ENCODE measurements around the gene PRSS22.

The PRSS22 gene

GRCh38 chr16:2848933-2849725 is 8.8 kb downstream of the PRSS22 start:
- DNase-seq, result no peak

DNA sequence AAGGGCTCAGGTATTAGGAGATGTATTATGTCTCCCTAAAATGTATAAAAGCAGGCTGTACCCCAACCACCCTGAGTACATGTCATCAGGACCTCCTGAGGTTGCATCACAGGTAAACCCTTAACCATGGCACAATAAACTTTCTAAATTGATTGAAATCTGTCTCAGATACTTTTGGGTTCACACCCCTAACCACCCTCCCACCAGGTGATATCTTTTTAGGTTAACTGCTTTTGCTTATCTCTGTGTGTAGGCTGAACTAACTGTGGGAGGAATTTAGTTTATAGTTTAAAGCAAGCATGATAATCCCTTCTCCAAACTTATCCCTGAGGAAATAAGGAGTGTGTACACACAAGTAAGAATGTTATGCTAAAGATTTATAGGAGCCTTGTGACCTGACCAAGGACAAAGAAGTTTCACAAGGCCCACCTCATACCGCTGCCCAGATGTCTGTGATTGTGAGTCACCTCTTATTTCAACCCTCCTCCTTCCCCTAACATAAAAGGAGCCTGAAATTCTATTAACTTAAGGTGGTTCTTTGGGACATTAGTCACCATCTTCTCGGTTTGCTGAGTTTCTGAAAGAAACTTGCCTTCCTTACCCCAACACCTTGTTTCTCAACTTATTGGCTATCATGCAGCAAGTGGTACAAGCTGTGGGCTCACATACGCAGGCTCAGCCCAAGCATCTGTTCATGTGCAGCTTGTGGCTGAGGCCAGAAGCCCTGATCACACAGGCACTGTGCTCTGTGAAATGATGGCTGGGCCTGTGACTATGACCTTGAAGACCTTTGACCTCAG is 11.3 kb downstream of the PRSS22 start:
- DNase-seq, result no peak

GRCh38 chr16:2845116-2845515 is 12.9 kb downstream of the PRSS22 start:
- DNase-seq, result no peak

DNA sequence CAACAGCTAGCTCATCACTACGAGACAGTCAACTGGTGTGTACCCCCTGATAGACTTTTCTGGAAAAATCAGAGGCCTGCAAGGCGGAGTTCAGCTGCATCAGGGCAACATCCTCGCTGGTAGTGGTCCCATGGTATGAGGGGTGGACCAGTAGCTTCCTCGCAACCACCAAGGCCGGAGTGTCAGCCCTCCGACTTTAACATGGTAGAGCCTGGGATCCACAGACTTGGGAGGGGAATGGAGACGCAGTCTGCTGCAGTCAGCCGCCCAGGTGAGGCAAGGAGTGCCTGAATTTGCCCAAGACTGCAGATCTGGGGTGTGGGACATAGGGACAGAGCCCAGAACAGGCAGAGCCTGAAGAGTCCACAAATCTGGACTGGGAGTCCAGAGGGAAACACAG is 14.4 kb downstream of the PRSS22 start:
- DNase-seq, result no peak

- no peak for DNase-seq
These were observed 15.5 kb downstream of the PRSS22 start for GRCh38 chr16:2842340-2843000.

- DNase-seq, result no peak
These were observed 16.2 kb downstream of the PRSS22 start for GRCh38 chr16:2841606-2842339.

GRCh38 chr16:2840914-2841313 is 17.1 kb downstream of the PRSS22 start:
- DNase-seq, result no peak

- DNase-seq, result no peak
These were observed 18.1 kb downstream of the PRSS22 start for GRCh38 chr16:2839650-2840450.

- DNase-seq, result peak; percentile 55 to 58
These were observed 19.0 kb downstream of the PRSS22 start for GRCh38 chr16:2838928-2839327.

- DNase-seq, result no peak
These were observed 21.1 kb downstream of the PRSS22 start for GRCh38 chr16:2836646-2837508.

- no peak for DNase-seq
These were observed 22.1 kb downstream of the PRSS22 start for GRCh38 chr16:2835638-2836493.

DNA sequence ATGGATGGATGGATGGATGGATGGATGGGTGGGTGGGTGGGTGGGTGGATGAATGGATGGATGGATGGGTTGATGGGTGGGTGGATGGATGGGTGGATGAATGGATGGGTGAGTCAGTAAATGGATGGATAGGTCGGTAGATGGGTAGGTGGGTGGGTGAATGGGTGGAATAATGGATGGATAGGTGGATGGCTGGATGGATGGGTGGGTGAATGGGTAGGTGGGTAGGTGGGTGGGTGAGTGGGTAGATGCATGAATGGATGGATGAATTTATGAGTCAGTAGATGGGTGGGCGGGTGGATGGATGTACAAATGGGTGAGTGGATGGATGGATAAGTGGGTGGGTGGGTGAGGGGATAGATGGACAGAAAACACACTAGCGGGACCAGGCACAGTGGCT is 23.0 kb downstream of the PRSS22 start:
- no peak for DNase-seq

- DNase-seq, result no peak
These were observed 24.2 kb downstream of the PRSS22 start for GRCh38 chr16:2833776-2834175.

- no peak for DNase-seq
These were observed 26.8 kb downstream of the PRSS22 start for GRCh38 chr16:2831203-2831602.

DNA sequence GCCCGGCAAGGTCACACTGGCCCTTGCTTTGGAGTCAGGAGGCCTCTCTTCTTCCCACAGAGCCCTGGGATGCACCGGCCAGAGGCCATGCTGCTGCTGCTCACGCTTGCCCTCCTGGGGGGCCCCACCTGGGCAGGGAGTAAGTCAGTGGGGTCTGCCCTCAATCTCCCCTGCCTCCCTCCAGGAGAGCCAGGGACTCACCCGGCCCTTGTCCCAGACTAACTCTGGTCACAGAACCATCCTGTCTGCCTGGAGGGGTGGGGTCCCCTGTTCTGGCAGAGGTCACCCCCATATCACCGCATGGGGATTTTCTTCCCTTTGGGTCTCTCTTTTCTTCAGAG is 27.6 kb downstream of the PRSS22 start:
- no peak for DNase-seq

DNA sequence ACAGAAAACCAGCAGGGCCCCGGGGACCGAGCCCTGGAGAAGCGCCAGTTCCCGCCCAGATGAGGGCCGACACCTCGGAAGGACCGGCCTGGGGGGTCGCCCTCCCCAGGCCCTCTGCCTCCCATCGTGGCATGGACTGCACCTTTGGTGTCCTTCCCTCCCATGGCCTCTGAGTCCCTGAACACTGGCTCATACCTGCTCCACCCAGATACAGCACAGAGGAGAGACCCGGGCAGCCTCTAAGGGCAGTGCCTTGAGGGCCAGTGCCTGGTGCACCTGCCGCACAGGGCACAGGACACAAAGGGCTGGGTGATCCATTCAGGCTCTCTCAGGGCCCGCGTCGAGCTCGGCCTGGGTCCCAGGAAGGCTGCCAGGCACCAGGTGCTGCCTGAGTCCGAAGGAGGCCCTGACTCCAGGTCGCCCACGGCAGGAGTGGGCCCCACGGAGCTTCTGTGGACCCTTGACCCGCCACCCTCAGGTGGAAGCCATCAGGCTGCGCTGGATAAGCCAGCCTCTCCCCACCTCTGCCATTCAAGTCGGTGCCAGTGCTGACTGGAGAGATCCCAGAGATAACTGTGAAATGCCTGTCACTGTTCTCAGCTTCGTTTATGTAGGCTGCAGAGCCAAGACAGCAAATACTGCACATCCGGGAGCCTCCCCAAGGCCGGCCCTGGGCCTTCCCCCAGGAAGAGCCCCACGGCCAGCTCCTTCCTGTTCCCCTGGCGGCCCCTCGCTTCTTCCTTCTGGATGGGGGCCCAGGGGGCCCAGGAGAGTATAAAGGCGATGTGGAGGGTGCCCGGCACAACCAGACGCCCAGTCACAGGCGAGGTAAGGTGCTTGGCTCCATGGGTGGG is 28.2 kb downstream of the PRSS22 start, which contains the start of gene ZG16B:
ZG16B (plus strand) TSS at position 803 of the 854 bp plus-strand sequence. CDS start 139 bp downstream, outside the sequence.
- DNase-seq, result no peak

DNA sequence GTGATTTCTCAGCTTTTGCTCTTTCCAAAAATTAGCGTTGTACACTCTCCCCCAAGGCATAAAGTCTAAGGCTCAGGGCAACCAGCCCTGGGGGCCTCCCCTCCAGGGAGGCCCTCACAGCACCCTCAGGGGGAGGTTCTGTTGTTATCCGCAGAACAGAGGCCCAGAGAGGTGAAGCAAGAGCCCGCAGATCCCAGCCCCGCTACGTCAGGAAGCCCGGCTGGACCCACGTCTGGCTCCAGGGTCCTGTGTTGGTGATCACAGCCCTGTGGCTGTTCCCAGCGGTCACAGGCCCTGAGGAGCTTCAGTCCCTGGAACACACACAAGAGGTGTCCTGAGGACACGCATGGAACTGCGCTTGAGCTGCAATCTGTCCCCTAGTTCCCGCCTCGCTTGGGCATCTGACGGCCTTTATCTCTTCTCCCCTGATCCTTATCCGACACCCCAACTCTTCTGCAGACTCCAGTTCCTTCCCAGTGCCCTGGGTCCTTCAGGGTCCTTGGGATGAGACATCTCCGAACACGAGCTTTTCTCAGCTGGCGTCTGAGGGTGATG is 29.0 kb downstream of the PRSS22 start:
- DNase-seq, result no peak

GRCh38 chr16:2828521-2828840 is 29.5 kb downstream of the PRSS22 start:
- DNase-seq, result no peak
